H9 (cell line): ENCODE data around the gene EVL. TPM values are rescaled to one million over a fixed set of nuclear protein-coding genes. Genes with fewer than 3 reads are reported as not detected.

ENCODE experiments used
- DNase-seq: peaks from one replicate; pipeline ENCODE4 v3.0.0-alpha.2; 2017
- H2AFZ ChIP-seq: one replicate; pipeline ENCODE4 v1.6.1; 2013; ENCODE audit warnings: mild to moderate bottlenecking, low read length, control low read depth, moderate library complexity
- H2AK5ac ChIP-seq: 2 replicates; pipeline ENCODE4 v1.6.1; 2013; ENCODE audit warnings: low read length, control low read depth, mixed read lengths; ENCODE audit not compliant: insufficient read length
- H2BK120ac ChIP-seq: one replicate; pipeline ENCODE4 v1.6.1; 2013; ENCODE audit warnings: low read depth, mild to moderate bottlenecking, low read length, control low read depth, inconsistent platforms; ENCODE audit not compliant: poor library complexity, severe bottlenecking
- H2BK12ac ChIP-seq: 2 replicates; pipeline ENCODE4 v1.6.1; 2013; ENCODE audit warnings: low read length, control low read depth, mixed read lengths, low read depth; ENCODE audit not compliant: insufficient read length
- H2BK15ac ChIP-seq: 2 replicates; pipeline ENCODE4 v1.6.1; 2013; ENCODE audit warnings: low read depth, low read length, control low read depth
- H2BK20ac ChIP-seq: one replicate; pipeline ENCODE4 v1.6.1; 2013; ENCODE audit warnings: low read depth, mild to moderate bottlenecking, low read length, control low read depth, inconsistent platforms; ENCODE audit not compliant: poor library complexity, severe bottlenecking
- H2BK5ac ChIP-seq: 2 replicates; pipeline ENCODE4 v1.6.1; 2013; ENCODE audit warnings: low read length, control low read depth, mixed read lengths; ENCODE audit not compliant: insufficient read length
- H3K14ac ChIP-seq: 2 replicates; pipeline ENCODE4 v1.6.1; 2013; ENCODE audit warnings: low read length, control low read depth; ENCODE audit not compliant: insufficient read depth
- H3K18ac ChIP-seq: 2 replicates; pipeline ENCODE4 v1.6.1; 2013; ENCODE audit warnings: low read depth, mild to moderate bottlenecking, mixed read lengths, low read length, control low read depth; ENCODE audit not compliant: insufficient read length
- H3K23ac ChIP-seq: 2 replicates; pipeline ENCODE4 v1.6.1; 2013; ENCODE audit warnings: low read length, control low read depth, mixed read lengths, low read depth; ENCODE audit not compliant: insufficient read length
- H3K23me2 ChIP-seq: 2 replicates; pipeline ENCODE4 v1.6.1; 2013; ENCODE audit warnings: low read depth, mild to moderate bottlenecking, mixed read lengths, low read length, control low read depth; ENCODE audit not compliant: insufficient read length, poor library complexity, severe bottlenecking
- H3K27ac ChIP-seq: 2 replicates; pipeline ENCODE4 v1.5.1; 2013; ENCODE audit warnings: low read length, control low read depth, mixed read lengths, low read depth; ENCODE audit not compliant: insufficient read length
- H3K27me3 ChIP-seq: 2 replicates; pipeline ENCODE4 v1.6.1; 2013; ENCODE audit warnings: low read length, control low read depth, inconsistent platforms; ENCODE audit not compliant: insufficient read depth
- H3K4ac ChIP-seq: 2 replicates; pipeline ENCODE4 v1.6.1; 2013; ENCODE audit warnings: low read depth, mild to moderate bottlenecking, control low read depth, inconsistent platforms, low read length, moderate library complexity
- H3K4me1 ChIP-seq: 2 replicates; pipeline ENCODE4 v1.6.1; 2013; ENCODE audit warnings: low read length, control low read depth, inconsistent platforms; ENCODE audit not compliant: insufficient read depth
- H3K4me2 ChIP-seq: 2 replicates; pipeline ENCODE4 v1.6.1; 2013; ENCODE audit warnings: low read length, control low read depth, mixed read lengths; ENCODE audit not compliant: insufficient read length, insufficient read depth
- H3K56ac ChIP-seq: 2 replicates; pipeline ENCODE4 v1.6.1; 2013; ENCODE audit warnings: low read depth, mild to moderate bottlenecking, mixed read lengths, low read length, control low read depth; ENCODE audit not compliant: insufficient read length
- H3K79me1 ChIP-seq: 2 replicates; pipeline ENCODE4 v1.6.1; 2013; ENCODE audit warnings: low read depth, mild to moderate bottlenecking, moderate library complexity, low read length, control low read depth, inconsistent platforms; ENCODE audit not compliant: insufficient read depth, poor library complexity, severe bottlenecking
- H3K79me2 ChIP-seq: 2 replicates; pipeline ENCODE4 v1.6.1; 2013; ENCODE audit warnings: low read length, control low read depth, inconsistent platforms; ENCODE audit not compliant: insufficient read depth
- H3K9ac ChIP-seq: 2 replicates; pipeline ENCODE4 v1.6.1; 2013; ENCODE audit warnings: low read length, control low read depth, mixed read lengths; ENCODE audit not compliant: insufficient read length; ENCODE audit errors: extremely low read depth
- H3K9me3 ChIP-seq: one replicate; pipeline ENCODE4 v1.6.1; 2013; ENCODE audit warnings: low read depth, low read length, inconsistent platforms; ENCODE audit not compliant: control insufficient read depth
- H3T11ph ChIP-seq: one replicate; pipeline ENCODE4 v1.6.1; 2013; ENCODE audit warnings: mild to moderate bottlenecking, low read length, control low read depth, inconsistent platforms
- H4K20me1 ChIP-seq: one replicate; pipeline ENCODE4 v1.6.1; 2013; ENCODE audit not compliant: control insufficient read depth, insufficient read length, insufficient read depth
- H4K5ac ChIP-seq: 2 replicates; pipeline ENCODE4 v1.6.1; 2013; ENCODE audit warnings: low read depth, mild to moderate bottlenecking, mixed read lengths, low read length, control low read depth; ENCODE audit not compliant: insufficient read length
- H4K8ac ChIP-seq: replicated peaks from 2 replicates; pipeline ENCODE4 v1.6.1; 2013; ENCODE audit warnings: low read length, control low read depth, mixed read lengths, low read depth; ENCODE audit not compliant: insufficient read length
- H4K91ac ChIP-seq: 2 replicates; pipeline ENCODE4 v1.6.1; 2013; ENCODE audit warnings: low read depth, mild to moderate bottlenecking, moderate library complexity, mixed read lengths, low read length, control low read depth; ENCODE audit not compliant: insufficient read length
- H3K27ac Mint-ChIP-seq, 3 experiments: 2 replicates in 2 of 3; 3 replicates in 1 of 3; pipeline ENCODE4 v1.8.0; 2020 to 2021; ENCODE audit warnings: mixed read lengths in 3 of 3, mild to moderate bottlenecking in 1 of 3, moderate library complexity in 1 of 3
- H3K27me3 Mint-ChIP-seq: 2 replicates; pipeline ENCODE4 v1.8.0; 2021; ENCODE audit warnings: low read depth, mild to moderate bottlenecking, moderate library complexity, mixed read lengths
- H3K36me3 Mint-ChIP-seq, 3 experiments: 2 replicates in 2 of 3; 3 replicates in 1 of 3; pipeline ENCODE4 v1.8.0; 2020 to 2021; ENCODE audit warnings: low read depth in 3 of 3, mixed read lengths in 3 of 3; ENCODE audit not compliant: insufficient read depth in 1 of 3
- H3K4me1 Mint-ChIP-seq, 2 experiments: 2 replicates each; pipeline ENCODE4 v1.8.0; 2020; ENCODE audit warnings: mixed read lengths in 2 of 2
- H3K4me3 Mint-ChIP-seq, 2 experiments: 2 replicates in 1 of 2; 3 replicates in 1 of 2; pipeline ENCODE4 v1.8.0; 2020 to 2021; ENCODE audit warnings: mild to moderate bottlenecking in 2 of 2, mixed read lengths in 2 of 2, moderate library complexity in 1 of 2
- H3K9me3 Mint-ChIP-seq, 2 experiments: 2 replicates in 1 of 2; 3 replicates in 1 of 2; pipeline ENCODE4 v1.8.0; 2020; ENCODE audit warnings: mild to moderate bottlenecking in 2 of 2, mixed read lengths in 2 of 2, moderate library complexity in 1 of 2
- WGBS: extraction: QIAGEN DNeasy Blood & Tissue Kit; methylation state at CpG from one replicate; pipeline ENCODE4 v1.1.7; 2013; ENCODE audit warnings: missing lambda C conversion rate, low lambda C conversion rate, mixed read lengths; ENCODE audit not compliant: insufficient read length; ENCODE audit errors: extremely low coverage; 5-methylcytosine and 5-hydroxymethylcytosine counted together
- total RNA-seq: library from RNA; stranded (reverse); gene quantifications from 2 replicates; pipeline ENCODE4 v1.2.1, GENCODE V29; 2021
- TF ChIP-seq, protein P1 (sequence below): fragments of 200-600 bp; sonication (generic); conservative IDR thresholded peaks from 3 replicates; pipeline ENCODE4 v1.8.0; 2021; ENCODE audit warnings: antibody characterized with exemption, mild to moderate bottlenecking

The EVL gene
- total RNA-seq, 1 experiment from 2014 or later, result 53.2 TPM

GRCh38 chr14:100121643-100122480 lies 56.6 kb downstream of the EVL start:
- no peak overlapping the region for H3K56ac ChIP-seq
- no peaks in the 10 kb centered on the region for H3K27me3 ChIP-seq
- no peak overlapping the region for H3K4me2 ChIP-seq
- no peak overlapping the region for H2BK120ac ChIP-seq
- no peak overlapping the region for H4K91ac ChIP-seq
- Mint-ChIP-seq H3K4me3 (no peak overlapping the region), H3K9me3 (no peaks in the 10 kb centered on the region), H3K27me3 (no peaks in the 10 kb centered on the region), H3K27ac (no peak overlapping the region; a peak in 1 of 7 replicates), H3K36me3 (peaks cover 5 to 9% (median 6%) of the 10 kb centered on the region in 3 experiments; a peak in 6 of 7 replicates), H3K4me1 (no peaks in the 10 kb centered on the region)
- H2BK12ac ChIP-seq, result no peak overlapping the region
- no peak for DNase-seq
- H2AK5ac ChIP-seq, result no peak overlapping the region
- H3K23ac ChIP-seq, result no peak overlapping the region
- TF ChIP-seq, protein P1, sequence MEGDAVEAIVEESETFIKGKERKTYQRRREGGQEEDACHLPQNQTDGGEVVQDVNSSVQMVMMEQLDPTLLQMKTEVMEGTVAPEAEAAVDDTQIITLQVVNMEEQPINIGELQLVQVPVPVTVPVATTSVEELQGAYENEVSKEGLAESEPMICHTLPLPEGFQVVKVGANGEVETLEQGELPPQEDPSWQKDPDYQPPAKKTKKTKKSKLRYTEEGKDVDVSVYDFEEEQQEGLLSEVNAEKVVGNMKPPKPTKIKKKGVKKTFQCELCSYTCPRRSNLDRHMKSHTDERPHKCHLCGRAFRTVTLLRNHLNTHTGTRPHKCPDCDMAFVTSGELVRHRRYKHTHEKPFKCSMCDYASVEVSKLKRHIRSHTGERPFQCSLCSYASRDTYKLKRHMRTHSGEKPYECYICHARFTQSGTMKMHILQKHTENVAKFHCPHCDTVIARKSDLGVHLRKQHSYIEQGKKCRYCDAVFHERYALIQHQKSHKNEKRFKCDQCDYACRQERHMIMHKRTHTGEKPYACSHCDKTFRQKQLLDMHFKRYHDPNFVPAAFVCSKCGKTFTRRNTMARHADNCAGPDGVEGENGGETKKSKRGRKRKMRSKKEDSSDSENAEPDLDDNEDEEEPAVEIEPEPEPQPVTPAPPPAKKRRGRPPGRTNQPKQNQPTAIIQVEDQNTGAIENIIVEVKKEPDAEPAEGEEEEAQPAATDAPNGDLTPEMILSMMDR, result no peak
- no peaks in the 10 kb centered on the region for H3K79me2 ChIP-seq
- no peak overlapping the region for H4K8ac ChIP-seq
- WGBS, result no CpG with 5 or more reads among the region's 14 CpGs
- no peak overlapping the region for H2BK5ac ChIP-seq
- H3T11ph ChIP-seq, result no peak overlapping the region
- H2BK15ac ChIP-seq, result no peak overlapping the region
- H3K18ac ChIP-seq, result no peak overlapping the region
- no peak overlapping the region for H2BK20ac ChIP-seq
- no peaks in the 10 kb centered on the region for H4K20me1 ChIP-seq
- H3K9me3 ChIP-seq, result no peaks in the 10 kb centered on the region
- no peaks in the 10 kb centered on the region for H3K79me1 ChIP-seq
- H3K4ac ChIP-seq, result no peak overlapping the region
- no peak overlapping the region; the same call in 1 of the 2 replicates for H3K14ac ChIP-seq
- H2AFZ ChIP-seq, result no peak overlapping the region
- no peak overlapping the region for H4K5ac ChIP-seq
- H3K9ac ChIP-seq, result no peak overlapping the region
- no peak overlapping the region for H3K27ac ChIP-seq
- H3K23me2 ChIP-seq, result no peaks in the 10 kb centered on the region
- no peaks in the 10 kb centered on the region for H3K4me1 ChIP-seq
